ENCODE data around the gene IDH3B. TPM values are rescaled to one million over a fixed set of nuclear protein-coding genes. Genes with fewer than 3 reads are reported as not detected.

Gene IDH3B
- polyA plus RNA-seq, 1 experiment, result 113 TPM

DNA sequence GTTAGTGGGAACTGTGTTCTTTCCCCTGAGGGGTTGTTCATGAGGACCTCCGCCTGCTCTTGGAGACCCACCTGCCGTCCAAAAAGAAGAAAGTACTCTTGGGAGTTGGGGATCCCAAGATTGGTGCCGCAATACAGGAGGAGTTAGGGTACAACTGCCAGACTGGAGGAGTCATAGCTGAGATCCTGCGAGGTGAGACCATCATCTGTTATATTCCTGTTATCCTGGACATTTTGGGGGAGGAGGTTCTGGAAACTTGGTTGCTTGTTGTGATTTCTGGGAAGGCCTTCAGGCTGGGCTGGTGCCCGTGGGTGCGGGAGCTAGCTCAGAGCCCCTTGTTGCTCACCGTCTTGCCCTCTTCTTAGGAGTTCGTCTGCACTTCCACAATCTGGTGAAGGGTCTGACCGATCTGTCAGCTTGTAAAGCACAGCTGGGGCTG lies 9.6 kb downstream of the IDH3B start:
- Histone ChIP-seq H3K27ac (ENCODE audit: low read depth, low read length) (no peak overlapping the region), H3K9me3 (ENCODE audit: control insufficient read depth, insufficient read depth, low read length) (no peaks in the 10 kb centered on the region), H3K27me3 (ENCODE audit: control insufficient read depth, insufficient read depth, low read length) (no peaks in the 10 kb centered on the region), H3K4me3 (ENCODE audit: low read depth, low read length) (peak overlapping the region; percentile 99)
- ChIA-PET POLR2A (no interaction called here), CTCF (no interaction called here)
- TF ChIP-seq, protein P1, sequence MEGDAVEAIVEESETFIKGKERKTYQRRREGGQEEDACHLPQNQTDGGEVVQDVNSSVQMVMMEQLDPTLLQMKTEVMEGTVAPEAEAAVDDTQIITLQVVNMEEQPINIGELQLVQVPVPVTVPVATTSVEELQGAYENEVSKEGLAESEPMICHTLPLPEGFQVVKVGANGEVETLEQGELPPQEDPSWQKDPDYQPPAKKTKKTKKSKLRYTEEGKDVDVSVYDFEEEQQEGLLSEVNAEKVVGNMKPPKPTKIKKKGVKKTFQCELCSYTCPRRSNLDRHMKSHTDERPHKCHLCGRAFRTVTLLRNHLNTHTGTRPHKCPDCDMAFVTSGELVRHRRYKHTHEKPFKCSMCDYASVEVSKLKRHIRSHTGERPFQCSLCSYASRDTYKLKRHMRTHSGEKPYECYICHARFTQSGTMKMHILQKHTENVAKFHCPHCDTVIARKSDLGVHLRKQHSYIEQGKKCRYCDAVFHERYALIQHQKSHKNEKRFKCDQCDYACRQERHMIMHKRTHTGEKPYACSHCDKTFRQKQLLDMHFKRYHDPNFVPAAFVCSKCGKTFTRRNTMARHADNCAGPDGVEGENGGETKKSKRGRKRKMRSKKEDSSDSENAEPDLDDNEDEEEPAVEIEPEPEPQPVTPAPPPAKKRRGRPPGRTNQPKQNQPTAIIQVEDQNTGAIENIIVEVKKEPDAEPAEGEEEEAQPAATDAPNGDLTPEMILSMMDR (IDR thresholded peaks at IDR 0.05; ENCODE audit: low read depth, low read length), result no peak
- DNase-seq (ENCODE audit: low read depth, low spot score), result no peak

DNA sequence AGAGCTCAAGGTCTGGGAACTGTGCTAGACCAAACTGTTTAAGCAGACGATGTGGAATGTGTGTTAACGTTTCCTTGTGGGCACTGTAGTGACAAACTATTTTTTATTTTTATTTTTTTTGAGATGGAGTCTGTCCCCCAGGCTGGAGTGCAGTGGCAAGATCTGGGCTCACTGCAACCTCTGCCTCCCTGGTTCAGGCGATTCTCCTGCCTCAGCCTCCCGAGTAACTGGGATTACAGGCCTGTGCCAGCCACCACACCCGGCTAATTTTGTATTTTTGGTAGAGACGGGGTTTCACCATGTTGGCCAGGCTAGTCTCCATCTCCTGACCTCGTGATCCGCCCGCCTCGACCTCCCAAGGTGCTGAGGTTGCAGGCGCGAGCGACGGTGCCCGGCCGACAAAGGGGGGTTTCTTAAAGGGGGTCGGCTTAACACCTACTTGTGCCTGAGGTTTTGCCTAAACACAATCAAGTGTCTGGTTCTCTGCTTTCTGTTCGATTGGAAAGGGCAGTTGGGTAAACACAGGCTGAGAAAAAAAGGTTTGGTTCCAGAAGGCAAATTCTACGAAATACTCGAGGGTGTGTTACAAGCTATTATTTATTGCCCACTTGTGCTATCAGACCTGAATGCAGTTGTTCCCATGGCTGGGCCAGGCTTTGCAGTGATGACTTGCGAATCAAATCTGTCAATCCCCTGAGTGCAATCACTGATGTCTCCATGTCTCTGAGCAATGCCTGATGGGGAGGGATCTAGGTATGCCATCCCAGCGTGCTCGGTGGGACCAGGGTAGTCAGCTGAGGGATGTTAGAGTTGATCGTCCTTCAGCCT lies 10.2 kb downstream of the IDH3B start:
- H3K27ac ChIP-seq (ENCODE audit: low read depth, low read length), result no peak overlapping the region
- TF ChIP-seq, protein P1 (IDR thresholded peaks at IDR 0.05; ENCODE audit: low read depth, low read length), result no peak
- CTCF ChIA-PET, result interaction anchor here (1.0 kb wide), 1 partner anchor 90 kb away, joined by 3 read pairs; no protein-coding TSS in a partner anchor
- no peaks in the 10 kb centered on the region for H3K27me3 ChIP-seq (ENCODE audit: control insufficient read depth, insufficient read depth, low read length)
- H3K9me3 ChIP-seq (ENCODE audit: control insufficient read depth, insufficient read depth, low read length), result no peaks in the 10 kb centered on the region
- DNase-seq (ENCODE audit: low read depth, low spot score), result no peak
- H3K4me3 ChIP-seq (ENCODE audit: low read depth, low read length), result peak overlapping the region; percentile 99
- POLR2A ChIA-PET, result interaction anchor here (2.3 to 3.7 kb wide), 2 partner anchors 9 to 183 kb away, joined by 21 to 30 read pairs; partner anchors contain the start of genes IDH3B and SNRPB

DNA sequence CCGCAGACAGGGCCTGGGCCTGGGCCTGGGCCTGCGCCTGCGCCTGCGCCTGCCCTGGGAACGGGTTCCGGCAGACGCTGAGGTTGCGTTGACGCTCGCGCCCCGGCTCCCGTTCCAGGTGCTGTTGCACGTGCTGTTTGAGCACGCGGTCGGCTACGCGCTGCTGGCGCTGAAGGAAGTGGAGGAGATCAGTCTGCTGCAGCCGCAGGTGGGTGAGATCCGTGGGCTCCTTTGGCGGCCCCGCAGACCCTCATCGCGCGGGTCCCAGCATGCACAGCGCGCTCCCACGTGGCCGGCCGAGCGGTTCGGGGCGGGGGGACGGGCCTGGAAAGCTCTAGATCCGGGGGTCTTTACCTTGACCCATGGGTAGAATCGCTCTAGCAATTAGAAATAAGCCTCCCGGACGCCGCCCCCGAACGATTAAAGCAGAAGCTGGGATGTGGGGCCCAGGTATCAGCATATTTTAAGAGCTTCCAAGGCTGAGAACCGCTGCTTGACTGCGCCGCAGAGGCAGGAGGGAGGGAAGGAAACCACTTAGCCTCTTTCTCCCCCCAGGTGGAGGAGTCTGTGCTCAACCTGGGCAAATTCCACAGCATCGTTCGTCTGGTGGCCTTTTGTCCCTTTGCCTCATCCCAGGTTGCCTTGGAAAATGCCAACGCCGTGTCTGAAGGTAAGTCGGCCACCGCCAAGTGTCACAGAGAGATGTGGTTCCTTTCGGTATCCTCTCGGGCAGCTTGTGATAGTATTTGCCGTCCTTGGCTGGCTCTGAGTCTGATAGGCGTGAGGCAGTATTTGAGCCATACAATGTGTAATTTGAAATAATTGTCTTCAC lies 11.1 kb downstream of the IDH3B start:
- ChIA-PET CTCF (interaction anchor here (1.0 kb wide), 1 partner anchor 91 kb away, joined by 3 read pairs; no protein-coding TSS in a partner anchor), POLR2A (interaction anchor here (0.5 to 3.7 kb wide), 12 partner anchors 10 to 1933 kb away, joined by 3 to 30 read pairs (median 4); partner anchors contain the start of genes EBF4, IDH3B and SNRPB)
- no peak for DNase-seq (ENCODE audit: low read depth, low spot score)
- Histone ChIP-seq H3K27me3 (ENCODE audit: control insufficient read depth, insufficient read depth, low read length) (no peaks in the 10 kb centered on the region), H3K4me3 (ENCODE audit: low read depth, low read length) (peak overlapping the region; percentile 99), H3K9me3 (ENCODE audit: control insufficient read depth, insufficient read depth, low read length) (no peaks in the 10 kb centered on the region), H3K27ac (ENCODE audit: low read depth, low read length) (no peak overlapping the region)
- TF ChIP-seq, protein P1 (IDR thresholded peaks at IDR 0.05; ENCODE audit: low read depth, low read length), result no peak

DNA sequence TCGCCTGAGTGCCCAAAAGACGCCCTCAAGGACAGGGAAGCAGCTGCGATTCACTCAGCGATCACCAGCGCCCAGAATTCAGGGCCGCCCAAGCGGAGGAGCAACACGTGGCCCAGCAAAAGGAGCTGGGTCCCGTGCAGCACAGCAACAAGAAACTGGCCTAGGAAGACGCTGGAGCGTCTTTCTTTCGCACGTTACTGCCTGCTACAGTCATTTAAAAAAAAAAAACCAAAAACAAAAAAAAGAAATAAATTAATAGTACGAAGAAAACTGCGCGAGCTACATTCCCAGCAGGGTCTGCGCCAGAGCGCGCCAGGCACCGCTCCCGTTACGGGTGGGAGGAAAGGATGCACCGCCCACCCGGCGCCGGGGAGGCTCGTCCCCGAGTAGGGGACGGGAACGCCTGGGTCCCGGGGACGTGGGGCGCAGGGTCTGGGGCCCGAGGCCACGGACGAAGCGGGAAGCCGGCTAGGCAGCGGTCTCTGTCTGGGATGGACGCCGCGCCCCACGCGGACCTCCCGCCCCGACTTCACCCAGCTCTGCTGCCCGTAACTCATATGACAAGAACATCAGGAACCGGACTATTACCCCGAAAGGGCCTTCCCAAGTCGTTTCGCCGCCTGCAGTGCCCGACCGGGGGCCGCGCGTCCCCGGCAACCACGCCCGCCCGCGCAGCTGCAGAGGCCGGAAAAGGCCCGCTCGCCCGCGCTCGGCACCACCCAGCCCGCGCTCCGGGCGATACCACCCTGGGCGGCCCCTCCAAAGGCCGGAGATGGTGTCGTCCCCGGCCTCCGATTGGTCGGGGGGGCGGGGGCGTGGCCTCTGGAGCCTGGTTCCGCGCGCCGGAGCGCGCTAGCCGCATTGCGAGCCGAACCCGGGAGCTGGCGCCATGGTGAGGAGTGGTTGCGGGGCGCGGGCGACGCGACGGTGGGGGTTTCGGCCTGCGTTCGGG lies 12.0 kb downstream of the IDH3B start, which contains the start of gene NOP56:
Gene NOP56, plus strand, starts transcription at position 861 of the 952 bp plus-strand sequence. Its CDS starts 29 bp downstream, at position 890.
- TF ChIP-seq, protein P1 (IDR thresholded peaks at IDR 0.05; ENCODE audit: low read depth, low read length), result no peak
- POLR2A ChIA-PET, result interaction anchor here (0.6 to 3.7 kb wide), 16 partner anchors 11 to 1933 kb away, joined by 3 to 30 read pairs (median 4); partner anchors contain the start of genes EBF4, IDH3B, SNRPB and ZNF343
- no peaks in the 10 kb centered on the region for H3K9me3 ChIP-seq (ENCODE audit: control insufficient read depth, insufficient read depth, low read length)
- H3K27ac ChIP-seq (ENCODE audit: low read depth, low read length), result peak within 1 kb of the TSS; percentile 78
- H3K4me3 ChIP-seq (ENCODE audit: low read depth, low read length), result peak within 1 kb of the TSS; percentile 99
- H3K27me3 ChIP-seq (ENCODE audit: control insufficient read depth, insufficient read depth, low read length), result no peaks in the 10 kb centered on the region
- CTCF ChIA-PET, result interaction anchor here (0.6 to 8.4 kb wide), 7 partner anchors 91 to 349 kb away, joined by 3 to 81 read pairs (median 4); no protein-coding TSS in a partner anchor
- peak; percentile 68 for DNase-seq (ENCODE audit: low read depth, low spot score)
